Mesothelial cell of epicardium (in vitro differentiated cells): Measurements from ENCODE around the gene METTL21A. TPM values are rescaled to one million over a fixed set of nuclear protein-coding genes. Genes with fewer than 3 reads are reported as not detected.

Source experiments
- DNase-seq, 2 experiments: peaks; one replicate each; pipeline ENCODE4 v3.0.0; 2021; ENCODE audit warnings: low spot score in 2 of 2; ENCODE audit not compliant: unreplicated experiment in 2 of 2
- H3K27ac Mint-ChIP-seq: 2 replicates; pipeline ENCODE4 v1.8.0; 2021; ENCODE audit warnings: mixed read lengths
- H3K27me3 Mint-ChIP-seq: 2 replicates; pipeline ENCODE4 v1.8.0; 2021; ENCODE audit warnings: low read depth, mixed read lengths
- H3K36me3 Mint-ChIP-seq: 2 replicates; pipeline ENCODE4 v1.8.0; 2021; ENCODE audit warnings: mixed read lengths
- H3K4me1 Mint-ChIP-seq: 2 replicates; pipeline ENCODE4 v1.8.0; 2021; ENCODE audit warnings: mixed read lengths
- H3K4me3 Mint-ChIP-seq: 2 replicates; pipeline ENCODE4 v1.8.0; 2021; ENCODE audit warnings: mild to moderate bottlenecking, moderate library complexity, mixed read lengths
- H3K9me3 Mint-ChIP-seq: 2 replicates; pipeline ENCODE4 v1.8.0; 2021; ENCODE audit warnings: mixed read lengths
- total RNA-seq: library from RNA; stranded (reverse); gene quantifications from 3 replicates; pipeline ENCODE4 v1.2.1, GENCODE V29; 2021
- TF ChIP-seq, protein P1 (sequence below): fragments of 200-600 bp; sonication (generic); IDR thresholded peaks from one replicate; pipeline ENCODE4 v1.5.0; 2021; ENCODE audit warnings: antibody characterized with exemption; ENCODE audit not compliant: unreplicated experiment

METTL21A gene
- total RNA-seq, 1 donor from 2014 or later: 18.6 TPM

DNA sequence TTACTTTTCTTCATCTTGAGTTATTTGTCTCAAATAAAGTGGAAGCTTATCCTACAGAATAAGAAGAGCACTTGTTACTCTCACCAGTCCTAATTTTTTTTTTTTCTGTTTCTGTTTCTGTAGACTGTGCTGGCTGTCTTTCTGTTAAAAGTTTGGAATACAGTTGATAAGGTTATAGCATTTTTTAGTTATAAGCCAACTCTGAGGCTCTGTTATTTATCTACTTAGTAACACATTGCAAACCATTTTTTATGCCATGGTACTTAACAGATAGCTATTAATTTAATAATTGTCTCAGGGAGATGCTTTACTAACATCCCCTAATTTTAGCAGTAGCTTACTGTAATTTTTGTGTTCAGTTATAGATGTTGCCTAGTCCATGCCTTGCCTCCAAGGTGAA is 57.5 kb downstream of the METTL21A start:
- Mint-ChIP-seq H3K36me3 (peaks cover 47% of the 10 kb centered on the region), H3K27me3 (no peaks in the 10 kb centered on the region), H3K4me1 (peaks cover 6% of the 10 kb centered on the region), H3K27ac (no peak overlapping the region), H3K4me3 (no peak overlapping the region), H3K9me3 (no peaks in the 10 kb centered on the region)
- TF ChIP-seq, protein P1, sequence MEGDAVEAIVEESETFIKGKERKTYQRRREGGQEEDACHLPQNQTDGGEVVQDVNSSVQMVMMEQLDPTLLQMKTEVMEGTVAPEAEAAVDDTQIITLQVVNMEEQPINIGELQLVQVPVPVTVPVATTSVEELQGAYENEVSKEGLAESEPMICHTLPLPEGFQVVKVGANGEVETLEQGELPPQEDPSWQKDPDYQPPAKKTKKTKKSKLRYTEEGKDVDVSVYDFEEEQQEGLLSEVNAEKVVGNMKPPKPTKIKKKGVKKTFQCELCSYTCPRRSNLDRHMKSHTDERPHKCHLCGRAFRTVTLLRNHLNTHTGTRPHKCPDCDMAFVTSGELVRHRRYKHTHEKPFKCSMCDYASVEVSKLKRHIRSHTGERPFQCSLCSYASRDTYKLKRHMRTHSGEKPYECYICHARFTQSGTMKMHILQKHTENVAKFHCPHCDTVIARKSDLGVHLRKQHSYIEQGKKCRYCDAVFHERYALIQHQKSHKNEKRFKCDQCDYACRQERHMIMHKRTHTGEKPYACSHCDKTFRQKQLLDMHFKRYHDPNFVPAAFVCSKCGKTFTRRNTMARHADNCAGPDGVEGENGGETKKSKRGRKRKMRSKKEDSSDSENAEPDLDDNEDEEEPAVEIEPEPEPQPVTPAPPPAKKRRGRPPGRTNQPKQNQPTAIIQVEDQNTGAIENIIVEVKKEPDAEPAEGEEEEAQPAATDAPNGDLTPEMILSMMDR: no peak
- no peak for DNase-seq

DNA sequence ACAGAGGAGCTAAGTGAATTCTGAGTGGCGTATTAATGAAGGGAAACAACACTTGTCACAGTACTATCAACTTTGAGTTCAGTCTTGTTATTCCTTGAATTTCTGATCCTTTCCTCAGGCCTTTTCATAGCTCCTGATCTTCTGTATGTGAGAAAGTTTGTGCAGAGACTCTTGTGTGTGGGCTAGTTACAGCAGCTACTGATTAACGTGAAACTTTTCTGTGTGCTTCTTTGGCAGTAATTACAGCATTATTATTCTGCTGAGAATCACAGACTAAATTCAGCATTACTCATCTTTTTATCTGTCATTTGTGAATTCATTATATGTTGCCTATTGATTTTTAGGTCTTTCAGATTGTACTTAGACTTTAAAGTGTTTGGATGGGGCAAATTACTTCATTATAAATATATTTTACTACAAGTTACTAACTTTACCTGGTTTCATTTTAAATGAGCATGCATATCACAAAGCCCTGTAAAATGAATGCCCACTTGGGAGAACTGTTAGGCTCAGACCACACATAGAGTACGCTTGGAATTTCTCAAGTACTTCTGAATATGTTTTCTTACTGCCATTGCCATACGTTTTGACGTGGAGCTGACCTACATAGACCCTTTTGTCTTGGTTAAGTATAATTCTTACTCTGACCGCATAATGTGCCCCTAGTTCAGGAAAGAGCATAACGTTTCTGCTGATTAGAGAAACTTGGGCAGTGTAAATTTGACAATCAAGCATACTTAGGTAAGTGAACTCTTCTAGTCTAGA is 59.3 kb downstream of the METTL21A start:
- TF ChIP-seq, protein P1: no peak
- H3K27ac Mint-ChIP-seq: no peak overlapping the region

More for the DNA sequence above, 59.3 kb downstream of the METTL21A start:
- Mint-ChIP-seq H3K9me3 (no peaks in the 10 kb centered on the region), H3K4me1 (peaks cover 2% of the 10 kb centered on the region), H3K36me3 (peaks cover 47% of the 10 kb centered on the region), H3K27me3 (no peaks in the 10 kb centered on the region), H3K4me3 (no peak overlapping the region)
- DNase-seq: no peak

Other genes with a start within 250 kb of the METTL21A start
- 88.9 to 111 TPM (median 97.0 TPM) in 3 replicates for gene CREB1, start 95.4 kb downstream of the METTL21A start, total RNA-seq
- gene CCNYL1, start 86.2 kb upstream of the METTL21A start, total RNA-seq: 11.9 to 15.3 TPM (median 15.1 TPM) in 3 replicates
- 1.9 to 2.1 TPM (median 1.9 TPM) in 3 replicates for gene FZD5, start 144.5 kb upstream of the METTL21A start, total RNA-seq